OCI-M2 (cell line): ENCODE measurements around the gene CLTC.

ENCODE experiments used
- DNase-seq: peaks from one replicate; lab custom pipeline; 2025; ENCODE audit not compliant: unreplicated experiment; lab: John Stamatoyannopoulos, UW

Gene CLTC

DNA sequence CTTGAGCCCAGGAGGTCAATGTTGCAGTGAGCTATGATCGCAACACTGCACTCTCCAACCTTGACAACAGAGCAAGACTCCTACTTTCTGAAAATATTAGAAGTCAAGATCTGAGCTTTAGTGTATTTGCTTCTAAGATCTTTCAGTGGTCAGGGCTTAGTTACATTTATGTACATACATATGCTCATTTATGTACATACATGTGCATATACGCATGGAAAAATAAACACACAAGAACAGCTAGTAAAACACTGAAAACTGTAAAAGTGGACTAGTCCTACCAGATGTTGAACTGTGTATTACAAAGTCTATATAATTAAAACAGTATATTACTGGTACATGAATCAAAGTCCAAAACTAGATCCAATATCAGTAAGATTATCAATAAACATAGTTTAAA is 59.2 kb downstream of the CLTC start:
- DNase-seq = no peak

DNA sequence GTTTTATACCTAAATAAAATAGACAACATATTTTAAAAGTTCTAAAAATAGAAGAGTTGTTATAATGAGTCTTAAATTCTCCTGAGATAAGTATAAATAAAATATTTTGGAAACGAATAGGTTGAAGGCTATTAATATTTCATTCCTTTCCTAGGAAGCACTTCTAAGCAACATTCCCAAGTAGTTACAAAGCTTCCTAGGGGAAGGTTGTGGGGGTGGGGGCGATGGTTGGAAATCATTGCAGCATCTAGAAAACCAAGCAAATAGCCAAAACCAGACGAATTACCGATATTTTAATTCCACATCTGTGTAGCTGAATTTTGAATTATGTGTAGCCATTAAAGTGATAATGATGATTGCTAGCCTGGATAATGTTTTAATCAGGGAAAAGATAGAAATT is 60.6 kb downstream of the CLTC start:
- no peak for DNase-seq

DNA sequence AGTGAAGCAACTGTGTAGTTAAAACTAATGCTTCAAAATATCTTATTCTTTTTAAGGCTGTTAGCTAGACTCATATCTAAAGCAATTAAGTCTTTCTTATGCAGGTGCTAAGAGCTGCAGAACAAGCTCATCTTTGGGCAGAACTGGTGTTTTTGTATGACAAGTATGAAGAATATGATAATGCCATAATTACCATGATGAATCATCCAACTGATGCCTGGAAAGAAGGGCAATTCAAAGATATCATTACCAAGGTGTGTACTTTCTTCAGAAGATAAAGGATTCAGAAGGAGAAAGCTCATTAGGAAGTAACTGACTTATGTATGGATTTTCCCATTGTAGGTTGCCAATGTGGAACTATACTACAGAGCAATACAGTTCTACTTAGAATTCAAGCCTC is 63.6 kb downstream of the CLTC start:
- DNase-seq = no peak

DNA sequence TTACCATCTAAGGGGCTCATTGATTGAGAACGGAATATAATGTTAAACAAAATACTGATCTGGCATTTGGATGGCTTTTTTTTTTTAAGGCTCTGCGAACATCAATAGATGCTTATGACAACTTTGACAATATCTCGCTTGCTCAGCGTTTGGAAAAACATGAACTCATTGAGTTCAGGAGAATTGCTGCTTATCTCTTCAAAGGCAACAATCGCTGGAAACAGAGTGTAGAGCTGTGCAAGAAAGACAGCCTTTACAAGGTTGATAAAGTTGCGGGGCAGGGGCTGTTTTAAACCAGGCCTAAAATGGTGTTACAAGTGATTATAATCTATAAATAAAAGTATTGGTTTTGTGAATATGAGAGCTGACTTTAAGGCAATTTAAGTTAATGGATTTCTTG is 65.3 kb downstream of the CLTC start:
- peak; percentile 25 for DNase-seq

DNA sequence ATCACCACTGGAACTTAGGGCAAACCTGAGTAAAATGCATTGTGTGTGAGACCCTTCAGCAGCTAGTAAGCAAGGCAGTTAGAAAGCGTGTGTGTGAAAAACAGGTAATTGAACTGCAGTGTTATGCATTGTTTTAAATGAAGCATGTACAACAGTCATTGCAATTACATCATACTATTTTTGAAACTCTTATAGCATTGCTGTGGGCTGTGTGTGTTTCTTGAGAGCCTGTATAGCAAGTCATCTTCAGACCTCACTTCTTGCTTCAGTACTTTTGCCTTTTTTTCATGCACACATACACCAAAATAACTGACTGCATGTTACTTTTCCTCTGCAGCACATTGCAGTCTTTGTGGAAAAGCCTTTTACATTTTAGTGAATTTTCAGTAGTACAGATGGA is 68.3 kb downstream of the CLTC start:
- DNase-seq = no peak

DNA sequence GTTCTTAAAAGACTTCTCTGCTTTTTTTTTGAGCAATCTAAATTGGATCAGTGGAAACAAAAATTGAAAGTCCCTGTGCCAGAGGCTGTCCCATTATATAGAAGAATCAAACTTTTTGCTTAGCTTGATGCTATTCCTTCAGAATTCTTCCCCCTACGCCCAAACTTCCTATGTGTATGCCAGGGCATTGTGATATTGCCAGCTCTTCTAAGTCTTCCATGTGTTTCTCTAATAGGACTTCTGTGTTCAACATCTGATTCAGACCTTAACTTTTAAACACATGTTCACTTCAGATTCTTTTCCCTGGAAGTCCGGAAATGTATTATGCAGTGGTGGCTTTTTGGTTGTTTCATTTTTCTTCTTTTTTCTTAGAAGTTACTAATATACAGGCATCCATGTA is 68.8 kb downstream of the CLTC start:
- no peak for DNase-seq

DNA sequence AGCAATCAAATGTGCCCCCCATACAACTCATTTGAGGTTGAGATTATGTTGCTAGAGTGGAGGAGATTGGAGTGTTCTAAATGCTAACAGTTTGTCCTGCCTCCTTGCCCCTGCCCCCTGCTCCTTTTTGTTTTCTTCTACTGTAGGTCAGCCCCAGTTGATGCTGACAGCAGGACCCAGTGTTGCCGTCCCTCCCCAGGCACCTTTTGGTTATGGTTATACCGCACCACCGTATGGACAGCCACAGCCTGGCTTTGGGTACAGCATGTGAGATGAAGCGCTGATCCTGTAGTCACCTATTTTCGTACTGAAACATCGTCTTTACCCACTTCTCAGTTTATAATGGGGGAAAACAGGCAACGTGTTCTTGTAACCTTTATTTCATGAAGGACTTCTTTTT is 73.9 kb downstream of the CLTC start:
- DNase-seq = no peak

DNA sequence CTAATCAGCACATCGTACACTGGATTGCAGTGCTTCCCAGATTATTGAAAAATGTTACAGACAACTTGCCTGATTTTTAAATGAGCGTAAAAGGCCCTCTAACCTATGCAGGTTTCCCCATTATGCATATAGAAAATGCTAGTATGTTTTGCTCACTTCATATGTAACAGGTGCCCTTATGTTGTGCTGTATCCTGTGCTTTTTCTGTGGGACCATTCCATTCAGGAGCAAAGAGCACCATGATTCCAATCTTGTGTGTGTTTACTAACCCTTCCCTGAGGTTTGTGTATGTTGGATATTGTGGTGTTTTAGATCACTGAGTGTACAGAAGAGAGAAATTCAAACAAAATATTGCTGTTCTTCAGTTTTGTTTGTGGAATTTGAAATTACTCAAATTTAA is 74.6 kb downstream of the CLTC start:
- DNase-seq = no peak

DNA sequence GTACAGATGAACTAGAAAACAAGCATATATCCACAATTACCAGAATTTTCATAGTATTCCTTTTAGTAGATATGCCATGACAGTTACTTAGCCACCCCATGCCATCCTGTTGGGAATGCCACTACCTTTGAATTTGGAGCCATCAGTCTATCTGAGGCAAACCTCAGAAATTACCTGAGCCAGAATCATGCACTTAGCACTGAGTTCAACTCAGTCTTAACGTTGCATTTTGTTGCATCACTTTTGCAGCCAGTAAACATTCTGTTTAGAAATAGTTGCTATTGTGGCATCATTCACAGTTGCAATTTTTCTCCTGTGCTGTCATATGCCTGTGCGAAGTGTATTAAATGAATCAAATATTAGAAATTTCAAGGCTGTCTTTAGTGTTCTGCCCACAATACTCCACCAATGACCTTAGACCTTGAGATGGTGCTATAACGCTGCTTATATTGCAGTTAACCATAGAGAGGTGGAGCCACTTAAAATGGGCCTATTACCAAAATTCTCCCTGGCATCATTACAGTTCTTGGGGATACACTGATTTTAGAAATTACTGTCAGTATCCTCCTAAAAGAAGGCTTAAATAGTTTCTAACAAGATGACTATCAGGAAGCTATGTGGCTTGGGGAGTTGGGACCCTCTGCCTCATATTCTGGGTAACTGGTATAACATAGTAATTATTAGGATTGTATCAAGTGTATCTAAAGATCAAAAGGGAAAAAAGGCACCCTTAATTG is 76.4 kb downstream of the CLTC start:
- DNase-seq = no peak

DNA sequence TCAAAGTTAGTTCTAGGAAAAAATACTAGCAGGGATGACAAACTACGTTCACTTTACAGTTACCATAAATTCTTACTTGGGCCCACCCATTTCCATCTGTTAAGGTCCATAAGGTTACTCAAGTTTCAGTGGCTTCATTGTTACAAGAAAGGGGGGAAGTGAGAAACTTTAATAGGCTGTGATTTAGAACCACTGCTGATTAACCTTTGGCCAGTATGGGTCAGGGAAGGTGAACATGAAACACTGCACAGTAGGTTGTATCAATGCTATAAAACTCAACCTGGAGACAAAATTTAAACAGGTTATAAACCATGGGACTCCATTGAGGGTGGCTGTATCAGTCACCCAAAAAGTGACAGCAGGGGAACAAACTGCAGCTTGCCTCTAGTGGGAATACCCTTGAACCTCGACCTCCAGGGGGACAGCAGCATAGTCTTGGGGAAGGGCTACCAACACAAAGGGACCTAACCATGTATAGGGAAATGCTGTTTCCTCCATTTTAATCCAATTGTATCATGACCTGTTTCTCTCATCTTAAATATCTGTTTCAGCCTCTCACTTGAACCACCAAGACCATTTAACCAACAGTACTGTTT is 77.1 kb downstream of the CLTC start:
- DNase-seq = no peak

DNA sequence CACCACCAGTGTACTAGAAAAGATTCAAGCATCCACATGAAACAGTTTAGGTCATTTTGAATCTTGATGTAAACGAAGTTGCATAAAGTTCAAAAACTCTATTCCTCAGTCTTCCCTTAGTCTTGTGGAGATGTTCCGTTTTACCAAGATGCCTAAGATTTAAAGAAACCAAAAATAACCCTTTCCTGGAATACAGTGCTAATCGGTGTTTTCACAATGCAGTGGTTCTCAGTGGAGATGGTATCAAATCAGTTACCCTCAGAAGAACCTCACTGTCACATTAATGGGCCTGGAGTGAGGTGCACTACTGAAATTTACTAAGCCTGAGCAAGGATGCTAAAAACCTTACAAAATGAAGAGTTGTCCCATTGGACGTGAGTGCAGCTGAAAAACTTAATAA is 78.4 kb downstream of the CLTC start:
- no peak for DNase-seq

DNA sequence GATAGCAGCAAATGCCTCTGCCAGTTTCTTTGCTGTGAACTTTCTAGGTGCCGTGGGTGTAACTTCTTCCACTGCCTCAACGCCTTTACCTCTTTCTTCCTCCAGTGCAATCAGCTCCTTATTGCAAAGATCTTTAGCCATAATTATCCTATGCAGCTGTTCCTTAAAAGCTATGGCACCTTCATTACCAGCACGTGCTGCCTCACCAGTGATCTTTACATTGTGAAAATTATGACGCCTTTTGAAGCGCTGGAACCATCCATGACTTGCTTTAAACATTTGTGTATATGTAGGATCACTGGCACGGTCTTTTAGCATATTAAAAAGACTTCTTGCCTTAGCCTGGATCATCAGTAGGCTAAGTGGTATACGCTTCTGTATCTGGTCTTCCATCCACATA is 79.5 kb downstream of the CLTC start:
- DNase-seq = no peak

DNA sequence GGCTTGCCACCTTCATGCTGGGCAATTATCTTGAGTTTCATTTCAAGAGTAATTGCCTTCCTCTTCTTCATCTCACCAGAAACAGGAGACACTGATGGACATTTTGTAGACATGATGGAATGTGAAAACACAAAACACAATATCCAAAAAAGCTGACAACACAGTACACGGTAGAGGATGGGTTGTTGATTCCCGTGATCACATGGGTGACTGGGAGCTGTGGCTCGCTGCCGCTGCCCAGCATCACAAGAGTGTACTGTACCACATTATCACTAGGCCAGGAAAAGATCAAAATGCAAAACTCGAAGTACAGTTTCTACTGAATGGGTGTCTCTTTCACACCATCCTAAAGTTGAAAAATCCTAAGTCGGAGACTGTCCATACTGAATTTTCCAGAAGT is 80.1 kb downstream of the CLTC start:
- no peak for DNase-seq

DNA sequence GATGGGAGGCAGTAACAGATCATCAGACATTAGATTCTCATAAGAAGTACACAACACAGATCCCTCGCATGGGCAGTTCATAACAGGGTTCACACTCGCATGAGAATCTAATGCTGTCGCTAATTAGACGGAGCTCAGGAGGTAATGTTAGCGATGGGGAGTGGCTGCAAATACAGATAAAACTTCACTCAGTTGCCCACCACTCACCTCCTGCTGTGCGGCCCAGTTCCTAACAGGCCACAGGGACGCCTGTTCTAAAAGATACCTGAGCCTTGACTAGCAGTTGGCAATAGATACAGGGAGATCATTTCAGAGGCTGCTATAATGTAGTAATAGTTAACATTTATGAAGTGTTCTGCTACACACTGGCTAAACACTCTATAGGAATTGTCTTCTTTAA is 82.6 kb downstream of the CLTC start:
- DNase-seq = no peak

DNA sequence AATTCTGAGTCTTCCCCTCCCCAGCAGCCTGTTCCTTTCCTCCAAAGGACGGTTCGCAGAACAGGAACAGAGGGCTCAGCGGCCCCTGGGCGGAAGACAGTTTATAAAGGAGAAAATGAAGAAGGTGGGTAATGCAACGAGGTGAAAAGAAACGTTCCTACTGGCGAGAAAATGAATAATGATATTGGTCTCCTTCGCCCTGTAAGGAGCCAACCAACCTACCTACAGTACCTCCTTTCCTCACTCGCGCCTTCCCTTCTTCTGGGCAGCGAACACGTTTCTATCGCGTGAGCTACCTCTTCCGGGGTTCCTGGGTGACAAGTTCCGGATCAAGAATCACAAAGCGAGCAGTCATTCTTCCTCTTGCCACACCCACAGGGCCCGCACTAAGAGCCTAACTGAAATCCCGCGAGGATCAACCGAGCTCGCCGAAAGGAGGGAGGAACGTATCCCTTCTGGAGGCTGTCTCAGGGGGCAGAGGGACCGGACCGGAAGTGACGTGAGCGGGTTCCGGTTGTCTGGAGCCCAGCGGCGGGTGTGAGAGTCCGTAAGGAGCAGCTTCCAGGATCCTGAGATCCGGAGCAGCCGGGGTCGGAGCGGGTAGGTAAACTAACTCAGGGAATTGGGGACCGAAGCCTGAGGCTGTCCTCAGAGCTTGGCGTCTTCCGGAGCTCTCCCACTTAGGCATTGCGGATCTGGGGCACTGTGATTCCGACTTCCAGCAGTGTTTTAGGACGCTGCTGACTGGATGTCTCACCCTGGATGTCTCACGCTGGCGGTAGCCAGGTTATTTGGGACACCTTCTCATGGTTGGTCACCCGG is 87.7 kb downstream of the CLTC start, which contains the start of the genes PTRH2 and VMP1:
PTRH2 (minus strand) TSS at position 282 of the 822 bp plus-strand sequence. CDS start 9,452 bp downstream, outside the sequence.
VMP1 (plus strand) TSS at position 506 of the 822 bp plus-strand sequence. CDS start 23,793 bp downstream, outside the sequence.
- DNase-seq = peak; percentile 79

DNA sequence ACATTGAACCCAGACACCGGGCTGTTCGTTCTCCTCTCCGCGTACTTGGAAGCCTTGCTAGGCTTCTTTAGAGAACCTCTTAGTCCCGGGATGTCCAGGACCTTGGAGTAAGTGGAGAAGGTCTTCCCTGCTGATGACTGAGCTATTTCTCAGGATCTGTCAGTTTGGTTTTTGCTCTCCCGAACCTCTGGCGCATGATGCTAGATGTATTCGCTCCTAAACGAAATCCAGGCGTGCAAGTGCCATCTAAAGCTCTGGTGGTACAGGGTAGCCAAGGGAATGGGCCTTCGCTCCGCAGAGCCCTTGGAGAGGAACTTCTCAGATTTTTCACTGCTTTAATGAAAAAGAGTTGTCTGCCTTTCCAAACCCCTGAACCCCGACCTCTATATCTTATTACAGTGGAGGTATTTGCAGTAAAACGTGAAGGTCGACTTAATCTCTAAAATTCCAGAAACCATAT is 88.3 kb downstream of the CLTC start:
- no peak for DNase-seq

DNA sequence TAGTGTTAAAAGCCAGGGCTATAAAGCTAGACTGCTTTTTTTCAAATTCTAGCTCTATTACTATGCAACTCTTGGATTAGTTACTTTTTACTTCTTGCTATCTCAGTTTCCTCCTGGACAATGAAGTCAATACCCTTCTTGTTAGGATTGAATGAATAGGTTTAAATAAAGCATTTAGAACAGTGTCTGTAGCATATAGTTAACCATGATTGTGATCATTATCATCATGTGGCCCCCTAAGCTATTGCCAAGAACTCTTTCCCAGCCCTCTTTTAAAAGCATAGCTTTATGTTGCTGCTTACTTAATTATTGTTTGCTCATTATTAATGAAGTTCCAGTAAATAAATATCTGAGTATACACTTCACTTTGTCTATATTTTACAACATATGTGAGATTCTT is 92.2 kb downstream of the CLTC start:
- DNase-seq = no peak

DNA sequence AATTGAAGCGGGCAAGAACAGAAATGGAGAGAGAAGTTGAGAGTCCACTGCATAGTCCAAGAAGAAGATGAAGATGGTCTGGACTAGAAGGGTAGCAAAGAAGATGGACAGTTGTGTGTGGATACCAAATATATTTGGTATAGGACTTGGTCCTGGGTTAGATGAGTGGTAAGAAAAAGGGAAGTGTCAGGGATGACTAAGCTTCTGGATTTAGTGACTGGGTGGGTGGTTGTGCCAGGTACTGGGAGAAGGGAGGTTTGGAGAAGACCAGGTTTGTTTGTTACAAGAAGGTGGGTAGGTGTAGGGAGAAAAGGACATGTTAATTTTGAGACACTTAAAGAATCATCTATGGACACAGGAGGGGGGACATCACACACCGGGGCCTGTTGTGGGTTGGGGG is 93.2 kb downstream of the CLTC start:
- no peak for DNase-seq

DNA sequence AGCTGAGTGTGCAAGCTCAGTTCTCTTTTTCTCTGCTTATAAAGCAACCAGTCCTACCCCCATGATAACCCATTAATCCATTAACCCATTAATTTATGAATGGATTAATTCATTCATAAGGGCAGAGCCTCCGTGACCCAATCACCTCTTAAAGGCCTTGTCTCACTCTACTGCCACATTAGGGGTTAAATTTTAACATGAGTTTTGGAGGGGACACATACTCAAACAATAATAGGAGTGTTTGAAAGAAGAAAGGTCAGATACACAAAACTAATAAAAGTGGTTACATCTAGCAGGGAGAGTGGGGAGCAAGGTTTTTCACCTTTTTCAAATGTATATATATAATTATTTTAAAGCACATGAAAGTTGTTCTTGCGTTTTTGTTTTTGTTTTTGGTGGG is 94.6 kb downstream of the CLTC start:
- no peak for DNase-seq

DNA sequence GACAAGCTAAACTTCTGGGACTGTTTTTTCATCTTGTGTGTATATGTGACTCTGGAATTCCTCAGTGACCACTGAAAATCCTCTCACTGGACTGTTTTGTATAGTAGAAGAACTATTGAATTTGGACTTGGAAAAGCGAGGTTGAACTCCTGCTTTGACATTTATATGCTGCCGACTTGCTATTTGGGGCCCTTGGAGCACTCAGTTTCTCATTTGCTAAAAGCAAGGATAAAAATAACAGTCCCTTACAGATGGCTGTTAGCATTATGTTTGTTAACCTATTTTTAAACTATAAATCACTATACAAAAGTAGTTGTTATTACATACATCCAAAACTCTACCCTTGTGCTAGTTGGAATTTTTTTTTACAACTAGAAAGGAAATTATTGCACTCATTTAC is 96.7 kb downstream of the CLTC start:
- DNase-seq = no peak

DNA sequence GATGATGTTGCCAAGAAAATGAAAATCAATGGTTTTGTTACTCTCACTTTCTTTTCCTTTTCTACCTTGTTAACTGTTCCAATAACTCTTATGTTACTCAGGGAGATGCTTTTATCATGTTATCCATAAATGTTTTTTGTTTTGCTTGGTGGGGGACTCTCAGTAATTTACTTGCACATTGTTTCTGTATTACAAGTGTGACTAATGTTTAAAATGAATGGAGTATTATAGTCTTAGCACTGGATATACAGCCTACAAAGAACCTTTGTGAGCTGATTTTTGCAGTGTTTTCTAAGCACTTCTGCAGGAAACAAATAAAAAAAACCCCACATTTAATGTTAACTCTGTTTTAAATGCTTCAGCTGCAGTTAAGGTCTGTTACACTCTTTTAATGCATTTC is 99.8 kb downstream of the CLTC start:
- DNase-seq = no peak

DNA sequence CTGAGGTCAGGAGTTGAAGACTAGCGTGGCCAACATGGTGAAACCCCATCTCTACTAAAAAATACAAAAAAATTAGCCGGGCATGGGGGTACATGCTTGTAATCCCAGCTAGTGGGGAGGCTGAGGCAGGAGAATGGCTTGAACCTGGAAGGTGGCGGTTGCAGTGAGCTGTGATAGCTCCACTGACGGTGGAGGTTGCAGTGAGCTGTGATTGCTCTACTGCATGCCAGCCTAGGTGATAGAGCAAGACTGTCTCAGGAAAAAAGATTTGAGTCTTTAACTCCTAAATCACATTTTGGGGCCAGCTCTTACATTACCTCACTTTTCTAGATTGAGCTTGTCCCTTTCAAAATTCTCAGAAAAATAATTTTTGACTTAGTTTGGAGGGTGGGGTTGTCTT is 102.9 kb downstream of the CLTC start:
- DNase-seq = no peak
